GM21576 (cell line): ENCODE results near the gene ZNF248.

Experiments
- ATAC-seq: cut with Tn5 transposase; IDR thresholded peaks from one replicate; pipeline ENCODE4 v1.9.1; 2021; ENCODE audit warnings: mild to moderate bottlenecking, moderate library complexity; ENCODE audit not compliant: unreplicated experiment

Gene ZNF248

DNA sequence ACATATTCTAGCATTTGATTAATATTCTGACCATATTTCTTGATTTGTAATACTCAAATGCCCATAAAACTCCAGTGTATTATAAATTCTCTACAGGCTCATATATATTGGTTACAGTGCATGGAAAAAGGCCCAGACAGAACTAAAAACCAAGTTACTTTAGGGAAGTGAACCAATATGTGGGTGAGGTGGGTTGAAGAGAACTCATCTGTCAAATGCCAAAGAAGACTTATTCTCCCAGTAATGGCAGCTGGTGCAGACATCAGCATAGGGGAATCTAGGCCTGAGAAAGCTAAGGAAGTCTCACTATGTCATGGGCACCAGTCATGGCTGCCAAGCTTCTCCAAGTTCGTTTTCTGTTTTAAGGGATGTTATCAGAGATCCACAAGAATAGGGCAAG is 30.6 kb downstream of the ZNF248 start:
- no peak for ATAC-seq

- no peak for ATAC-seq
These were observed 36.2 kb downstream of the ZNF248 start for GRCh38 chr10:37821237-37821636.

GRCh38 chr10:37819797-37820196 is 37.6 kb downstream of the ZNF248 start:
- no peak for ATAC-seq

GRCh38 chr10:37816290-37816689 is 41.1 kb downstream of the ZNF248 start:
- no peak for ATAC-seq

DNA sequence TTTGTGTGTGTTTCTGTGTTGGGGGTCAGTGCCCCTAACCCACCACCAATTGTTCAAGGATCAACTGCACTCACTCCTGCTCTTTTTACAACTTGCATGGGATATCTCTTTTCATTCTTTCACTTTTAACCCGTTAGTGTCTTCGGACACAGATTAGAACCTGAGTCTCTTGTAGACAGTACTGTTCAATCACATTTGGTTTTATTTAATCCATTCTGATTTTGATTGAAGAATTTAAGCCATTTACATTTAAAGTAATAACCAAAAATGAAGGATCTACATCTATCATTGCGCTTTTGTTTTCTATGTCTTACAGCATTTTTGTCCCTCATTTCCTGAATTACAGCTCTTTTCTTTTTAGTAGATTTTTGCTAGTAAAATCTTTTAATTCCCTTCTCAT is 43.6 kb downstream of the ZNF248 start:
- no peak for ATAC-seq

GRCh38 chr10:37812290-37812689 is 45.1 kb downstream of the ZNF248 start:
- ATAC-seq = no peak

DNA sequence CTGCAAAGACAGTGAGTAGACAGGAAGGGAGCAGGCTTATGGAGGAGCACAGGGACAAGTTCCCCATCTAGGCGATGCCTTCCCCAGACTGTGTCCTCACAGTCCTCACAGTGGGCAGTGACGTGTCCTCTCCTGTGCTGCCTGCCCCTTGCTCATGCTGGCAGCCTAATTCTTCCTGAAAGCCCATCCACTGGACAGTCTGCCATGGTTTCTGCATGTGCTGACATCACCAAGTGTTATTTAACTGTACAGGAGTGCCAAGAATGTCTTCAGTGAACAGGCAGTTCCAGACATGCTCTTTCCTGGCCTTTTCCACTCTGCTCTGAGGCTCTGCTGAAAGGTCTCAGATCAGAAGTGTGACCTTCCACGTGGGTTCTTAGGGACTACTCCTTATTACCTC is 54.1 kb downstream of the ZNF248 start:
- no peak for ATAC-seq

DNA sequence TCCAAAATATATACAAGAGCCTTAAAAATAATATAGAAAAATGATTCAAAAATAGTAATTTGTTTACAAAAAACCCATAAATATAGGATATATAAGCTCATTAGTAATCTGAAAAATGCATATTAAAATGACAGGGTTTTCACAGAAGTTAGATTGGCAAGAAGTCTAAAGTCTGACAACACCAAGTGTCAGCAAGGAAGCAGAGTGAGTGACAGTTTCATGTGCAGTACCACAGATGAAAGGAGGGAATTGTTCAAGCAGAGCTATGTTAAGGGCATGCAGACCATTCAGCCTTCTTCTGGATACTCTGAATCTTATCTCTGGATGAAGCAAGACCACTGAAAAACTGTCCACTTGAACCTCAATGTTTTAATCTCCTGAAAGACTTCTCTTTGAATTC is 55.9 kb downstream of the ZNF248 start:
- ATAC-seq = no peak

- ATAC-seq = no peak
These were observed 63.0 kb downstream of the ZNF248 start for GRCh38 chr10:37794305-37794976.

GRCh38 chr10:37789590-37789989 is 67.8 kb downstream of the ZNF248 start:
- no peak for ATAC-seq

DNA sequence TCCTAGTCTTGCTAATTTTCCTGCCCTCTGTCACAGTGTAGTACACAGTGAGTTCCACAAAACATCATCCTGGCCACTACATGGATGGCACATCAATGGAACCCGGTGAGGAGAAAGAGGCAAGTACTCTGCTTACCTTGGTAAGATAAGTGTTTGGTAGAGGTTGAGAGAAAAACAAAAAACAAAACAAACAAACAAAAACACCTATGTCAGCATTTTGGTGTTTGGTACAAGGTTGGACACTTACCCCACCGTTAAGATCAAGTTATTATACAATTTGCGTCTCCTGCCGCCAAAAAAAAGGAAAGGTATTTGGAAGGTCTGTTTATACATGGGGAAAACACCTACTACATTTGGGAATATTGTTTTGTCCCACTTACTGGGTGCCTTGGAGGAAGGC is 72.7 kb downstream of the ZNF248 start:
- ATAC-seq = no peak

- ATAC-seq = no peak
These were observed 76.9 kb downstream of the ZNF248 start for GRCh38 chr10:37780536-37780935.

GRCh38 chr10:37777056-37777455 is 80.4 kb downstream of the ZNF248 start:
- ATAC-seq = no peak

GRCh38 chr10:37775612-37776011 is 81.8 kb downstream of the ZNF248 start:
- no peak for ATAC-seq

DNA sequence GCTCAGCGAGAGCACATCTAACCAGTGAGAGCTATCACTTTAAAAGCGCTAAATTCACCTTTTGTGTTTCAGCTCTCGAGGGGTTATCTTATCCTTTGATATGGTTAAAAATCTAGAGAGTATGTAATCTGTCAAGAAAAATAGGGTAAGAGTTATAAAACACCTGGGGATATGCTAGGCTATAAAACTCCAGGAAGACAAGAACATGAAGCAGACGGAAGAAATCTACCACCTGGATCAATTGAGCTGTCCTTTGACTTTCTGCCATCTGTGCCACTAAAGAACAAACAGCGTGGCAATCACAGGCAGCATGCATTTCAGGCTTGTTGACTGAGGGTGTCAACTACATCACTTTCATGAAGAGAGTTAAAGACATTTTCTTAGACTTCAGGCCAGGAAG is 83.1 kb downstream of the ZNF248 start:
- no peak for ATAC-seq

DNA sequence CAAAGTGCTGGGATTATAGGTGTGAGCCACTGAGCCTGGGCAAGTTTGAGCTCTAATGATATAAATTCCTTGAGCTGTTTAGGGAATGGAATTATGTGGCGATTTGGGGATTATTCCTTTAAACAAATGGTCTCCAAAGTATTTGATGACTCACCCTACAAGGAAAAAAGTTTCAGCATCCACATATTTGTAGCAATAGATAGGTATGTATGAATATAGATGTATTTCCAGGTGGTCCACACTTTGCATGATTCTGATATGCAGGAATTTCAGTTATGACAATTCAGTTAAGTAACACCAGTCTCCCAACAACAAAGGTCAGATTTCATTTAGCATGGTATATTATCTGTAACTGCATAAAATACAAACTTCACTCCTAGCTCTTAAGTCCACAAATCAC is 92.2 kb downstream of the ZNF248 start:
- no peak for ATAC-seq

DNA sequence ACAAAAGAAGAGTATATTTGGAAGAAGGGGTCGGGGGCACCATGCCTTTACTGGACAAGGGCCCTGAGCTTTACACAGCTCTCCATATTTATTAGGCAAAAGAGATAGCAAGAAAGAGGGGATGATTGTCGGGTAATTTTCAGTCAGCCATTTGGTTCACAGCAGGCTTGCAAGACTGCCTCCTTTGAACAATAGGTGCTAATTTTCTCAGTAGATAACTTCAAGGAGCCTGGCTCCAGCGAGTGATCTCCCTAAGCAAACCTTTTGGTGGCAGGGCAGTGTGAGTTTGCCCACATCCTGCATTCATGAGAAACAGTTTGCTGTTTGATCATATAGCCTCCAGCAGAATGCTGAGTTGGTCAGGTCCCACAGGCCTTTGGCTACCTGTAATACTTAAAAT is 94.3 kb downstream of the ZNF248 start:
- ATAC-seq = no peak

DNA sequence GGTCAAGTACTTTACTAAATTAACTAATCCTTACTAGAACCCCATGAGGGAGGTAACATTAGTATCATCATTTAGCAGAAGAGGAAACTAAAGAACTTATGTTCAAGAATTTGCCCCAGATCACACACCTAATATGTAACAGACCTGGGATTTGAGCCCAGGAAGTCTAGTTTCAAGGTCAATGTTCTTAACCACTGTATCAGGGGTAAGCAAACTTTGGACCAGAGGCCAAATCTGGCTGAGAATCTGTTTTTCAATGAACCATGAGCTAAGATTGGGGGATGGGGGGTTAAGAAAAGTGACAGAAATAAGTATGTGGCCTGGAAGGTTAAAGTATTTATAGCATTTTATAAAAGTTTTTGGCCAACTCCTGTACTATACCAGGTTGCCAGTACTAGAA is 95.1 kb downstream of the ZNF248 start:
- no peak for ATAC-seq

GRCh38 chr10:37760817-37761216 is 96.6 kb downstream of the ZNF248 start:
- no peak for ATAC-seq

DNA sequence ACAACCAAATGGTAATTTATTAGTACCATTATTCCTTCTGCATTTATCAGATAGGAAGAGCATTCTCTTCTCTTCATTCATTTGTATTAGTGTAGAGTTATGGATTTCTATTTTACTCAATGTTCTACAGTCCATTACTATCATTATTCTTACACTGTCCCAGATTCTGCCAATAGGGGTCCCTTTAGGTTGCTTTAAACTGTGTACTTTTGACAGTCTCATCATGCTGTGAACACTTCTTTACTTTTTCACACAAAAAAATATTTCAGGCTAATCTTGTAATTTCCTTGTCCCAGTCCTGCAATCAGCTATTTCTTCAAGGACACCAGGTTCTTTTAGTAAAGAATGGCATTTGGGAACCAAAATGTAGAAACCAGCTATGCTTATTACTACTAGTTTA is 99.3 kb downstream of the ZNF248 start:
- ATAC-seq = no peak

GRCh38 chr10:37754538-37755323 is 102.7 kb downstream of the ZNF248 start:
- ATAC-seq = no peak

DNA sequence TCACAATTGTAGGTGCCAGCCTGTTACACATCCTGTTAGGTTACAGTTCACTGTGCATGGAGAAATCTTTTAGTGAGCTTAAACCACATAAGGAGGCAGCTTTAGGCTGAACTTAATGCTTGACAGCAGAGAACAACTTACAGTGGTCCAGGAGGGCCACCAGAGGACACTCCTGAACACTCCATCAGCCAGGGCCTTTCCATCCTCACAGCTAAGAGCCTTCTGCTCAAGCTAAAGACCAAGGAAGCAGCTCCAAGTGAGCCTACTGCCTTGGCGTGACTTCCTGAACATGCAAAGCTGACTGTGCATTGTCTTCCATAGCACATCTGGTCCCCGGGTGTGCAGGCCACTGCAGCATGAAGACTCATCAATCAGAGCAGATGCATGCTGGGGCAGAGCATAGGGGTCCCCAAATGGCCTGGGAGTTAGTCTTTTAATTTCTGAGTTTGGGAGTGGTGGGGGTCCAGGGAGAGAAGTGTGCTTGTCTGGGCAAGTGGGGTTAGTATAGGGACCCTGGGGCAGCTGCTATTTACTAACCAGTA is 105.0 kb downstream of the ZNF248 start:
- ATAC-seq = no peak
